Activated T-helper 9 cell treated with anti-CD3 and anti-CD28 coated beads, Interleukin-2, amount 50 U/mL, for 16 hours (primary cell): ENCODE results near the gene PDZD2.
"Not testable (repeated sequence)": the region's sequence is repeated elsewhere in the genome, so short reads cannot be mapped to it uniquely, and the experiment has no call there.

ENCODE experiments used
- DNase-seq: peaks from one replicate; pipeline ENCODE4 v3.0.0-alpha.2; 2020; ENCODE audit warnings: low read depth

The PDZD2 gene

GRCh38 chr5:31935496-31936369 is 296.8 kb downstream of the PDZD2 start:
- no peak for DNase-seq

GRCh38 chr5:31936683-31937082 is 297.8 kb downstream of the PDZD2 start:
- DNase-seq = no peak

GRCh38 chr5:31937226-31937625 is 298.3 kb downstream of the PDZD2 start:
- no peak for DNase-seq

GRCh38 chr5:31937703-31938102 is 298.8 kb downstream of the PDZD2 start:
- DNase-seq = no peak

- DNase-seq = no peak
Observed at GRCh38 chr5:31939151-31939550, 300.2 kb downstream of the PDZD2 start.

- no peak for DNase-seq
Observed at GRCh38 chr5:31941151-31941755, 302.3 kb downstream of the PDZD2 start.

GRCh38 chr5:31942546-31942945 is 303.6 kb downstream of the PDZD2 start:
- no peak for DNase-seq

GRCh38 chr5:31944684-31945445 is 305.9 kb downstream of the PDZD2 start:
- no peak for DNase-seq

GRCh38 chr5:31948006-31948405 is 309.1 kb downstream of the PDZD2 start:
- DNase-seq = no peak

- no peak for DNase-seq
Observed at GRCh38 chr5:31952067-31952466, 313.1 kb downstream of the PDZD2 start.

- no peak for DNase-seq
Observed at GRCh38 chr5:31954091-31954490, 315.2 kb downstream of the PDZD2 start.

- DNase-seq = no peak
Observed at GRCh38 chr5:31957151-31957550, 318.2 kb downstream of the PDZD2 start.

- DNase-seq = no peak
Observed at GRCh38 chr5:31962351-31962751, 323.4 kb downstream of the PDZD2 start.

- no peak for DNase-seq
Observed at GRCh38 chr5:31962871-31963307, 324.0 kb downstream of the PDZD2 start.

GRCh38 chr5:31963358-31964006 is 324.6 kb downstream of the PDZD2 start:
- no peak for DNase-seq

GRCh38 chr5:31964007-31964360 is 325.1 kb downstream of the PDZD2 start:
- no peak for DNase-seq

- DNase-seq = no peak
Observed at GRCh38 chr5:31965227-31965626, 326.3 kb downstream of the PDZD2 start.

GRCh38 chr5:31966936-31967335 is 328.0 kb downstream of the PDZD2 start:
- DNase-seq = no peak

GRCh38 chr5:31967461-31967860 is 328.5 kb downstream of the PDZD2 start:
- DNase-seq = no peak

GRCh38 chr5:31972558-31972957 is 333.6 kb downstream of the PDZD2 start:
- no peak for DNase-seq

GRCh38 chr5:31975189-31975612 is 336.3 kb downstream of the PDZD2 start:
- not testable (repeated sequence) for DNase-seq

- DNase-seq = no peak
Observed at GRCh38 chr5:31976169-31976568, 337.2 kb downstream of the PDZD2 start.
